ENCODE results near the gene SPON1.

GRCh38 chr11:14251754-14252153 lies 289.2 kb downstream of the SPON1 start:
- no peak for TF ChIP-seq CTCF (IDR thresholded peaks at IDR 0.05)
- no peak for TF ChIP-seq SIN3A (IDR thresholded peaks at IDR 0.05; ENCODE audit: borderline replicate concordance, insufficient read depth, low read depth, low read length)
- no peak for TF ChIP-seq POLR2AphosphoS5 (IDR thresholded peaks at IDR 0.05; ENCODE audit: low read depth, low read length)
- TF ChIP-seq REST (IDR thresholded peaks at IDR 0.05; ENCODE audit: insufficient read depth in 1 of 2, low read depth in 2 of 2, low read length in 1 of 2): no peak
- TF ChIP-seq TCF7L2 (IDR thresholded peaks at IDR 0.05; ENCODE audit: low read depth, low read length): no peak
